SH-SY5Y (cell line): Measurements from ENCODE around the gene WFIKKN1.

Experiments used
- GATA2 ChIP-seq: IDR thresholded peaks from 2 replicates; pipeline ENCODE4 v1.6.1; 2011; ENCODE audit warnings: mild to moderate bottlenecking, low read depth, low read length
- GATA3 ChIP-seq: IDR thresholded peaks from 2 replicates; pipeline ENCODE4 v1.6.1; 2011; ENCODE audit warnings: low read depth, mild to moderate bottlenecking, low read length, moderate library complexity

- TF ChIP-seq GATA3 (no peak), GATA2 (no peak)
These were observed 20.8 kb upstream of the WFIKKN1 start for GRCh38 chr16:609984-610383.
